PFSK-1 (cell line): Measurements from ENCODE around the gene VPS41.

ENCODE experiments used
- FOXP2 ChIP-seq: optimal IDR thresholded peaks from 2 replicates; pipeline ENCODE3; 2011; ENCODE audit warnings: borderline replicate concordance, control low read depth, inconsistent platforms; ENCODE audit not compliant: insufficient read depth; ENCODE audit errors: extremely low read length, extremely low read depth
- POLR2AphosphoS5 ChIP-seq: IDR thresholded peaks from 2 replicates; pipeline ENCODE4 v1.6.1; 2012; ENCODE audit warnings: low read depth, mild to moderate bottlenecking, control low read depth, low read length, moderate library complexity
- SIN3A ChIP-seq: IDR thresholded peaks from 2 replicates; pipeline ENCODE4 v1.6.1; 2012; ENCODE audit warnings: mild to moderate bottlenecking, low read length, moderate library complexity, borderline replicate concordance; ENCODE audit not compliant: insufficient read depth
- TAF1 ChIP-seq: IDR thresholded peaks from 2 replicates; pipeline ENCODE4 v1.6.1; 2012; ENCODE audit warnings: low read length, control low read depth, borderline replicate concordance; ENCODE audit not compliant: insufficient read depth
- TF ChIP-seq, protein P1 (sequence below), 2 experiments: IDR thresholded peaks; 2 replicates each; pipeline versions ENCODE4 v1.6.1 to v1.8.0; 2011 to 2012; ENCODE audit warnings: low read depth in 2 of 2, low read length in 2 of 2, control low read depth in 1 of 2, inconsistent platforms in 1 of 2, mild to moderate bottlenecking in 1 of 2, moderate library complexity in 1 of 2; ENCODE audit not compliant: insufficient read depth in 1 of 2

Gene VPS41

DNA sequence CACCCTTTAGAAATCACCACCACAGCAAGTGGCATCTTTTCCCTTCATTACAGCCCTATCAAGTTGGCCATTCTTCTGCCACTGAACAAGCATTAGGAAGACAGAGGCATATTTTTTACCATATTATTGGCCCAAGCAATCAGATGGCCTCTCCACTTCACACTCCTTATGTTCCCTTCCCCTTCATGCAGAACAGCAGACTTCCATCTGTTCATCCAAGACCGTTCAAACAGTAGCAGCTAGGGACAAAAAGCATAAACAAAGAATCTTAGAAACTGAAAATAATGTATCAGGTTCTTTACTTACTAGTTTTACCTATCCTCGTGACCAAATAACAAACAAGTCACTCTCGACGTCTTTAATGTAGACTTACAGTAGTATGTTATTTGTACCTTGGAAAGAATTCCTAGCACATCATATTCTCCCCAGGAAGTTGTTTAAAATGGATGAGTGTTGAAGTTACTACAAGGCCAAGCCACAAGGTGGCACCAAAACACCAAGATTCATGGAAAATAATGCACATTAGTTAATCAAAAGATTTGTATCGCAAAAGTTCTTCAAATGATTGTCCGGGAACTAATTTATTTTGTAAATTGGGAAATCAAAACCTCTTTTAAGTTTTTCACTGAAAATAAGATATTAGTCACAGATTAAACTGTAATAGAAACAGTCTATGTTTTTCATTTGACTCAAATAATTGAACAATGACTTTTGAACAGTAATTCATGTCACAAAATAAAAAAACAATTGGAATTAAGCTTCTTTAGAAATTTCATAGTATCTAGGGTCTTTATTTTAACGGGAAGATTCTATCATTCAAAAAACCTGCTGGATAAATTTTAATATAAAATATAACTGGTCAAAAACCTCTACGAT is 112.1 kb downstream of the VPS41 start:
- TF ChIP-seq TAF1 (no peak), POLR2AphosphoS5 (no peak), FOXP2 (no peak), SIN3A (no peak)
- TF ChIP-seq, protein P1, sequence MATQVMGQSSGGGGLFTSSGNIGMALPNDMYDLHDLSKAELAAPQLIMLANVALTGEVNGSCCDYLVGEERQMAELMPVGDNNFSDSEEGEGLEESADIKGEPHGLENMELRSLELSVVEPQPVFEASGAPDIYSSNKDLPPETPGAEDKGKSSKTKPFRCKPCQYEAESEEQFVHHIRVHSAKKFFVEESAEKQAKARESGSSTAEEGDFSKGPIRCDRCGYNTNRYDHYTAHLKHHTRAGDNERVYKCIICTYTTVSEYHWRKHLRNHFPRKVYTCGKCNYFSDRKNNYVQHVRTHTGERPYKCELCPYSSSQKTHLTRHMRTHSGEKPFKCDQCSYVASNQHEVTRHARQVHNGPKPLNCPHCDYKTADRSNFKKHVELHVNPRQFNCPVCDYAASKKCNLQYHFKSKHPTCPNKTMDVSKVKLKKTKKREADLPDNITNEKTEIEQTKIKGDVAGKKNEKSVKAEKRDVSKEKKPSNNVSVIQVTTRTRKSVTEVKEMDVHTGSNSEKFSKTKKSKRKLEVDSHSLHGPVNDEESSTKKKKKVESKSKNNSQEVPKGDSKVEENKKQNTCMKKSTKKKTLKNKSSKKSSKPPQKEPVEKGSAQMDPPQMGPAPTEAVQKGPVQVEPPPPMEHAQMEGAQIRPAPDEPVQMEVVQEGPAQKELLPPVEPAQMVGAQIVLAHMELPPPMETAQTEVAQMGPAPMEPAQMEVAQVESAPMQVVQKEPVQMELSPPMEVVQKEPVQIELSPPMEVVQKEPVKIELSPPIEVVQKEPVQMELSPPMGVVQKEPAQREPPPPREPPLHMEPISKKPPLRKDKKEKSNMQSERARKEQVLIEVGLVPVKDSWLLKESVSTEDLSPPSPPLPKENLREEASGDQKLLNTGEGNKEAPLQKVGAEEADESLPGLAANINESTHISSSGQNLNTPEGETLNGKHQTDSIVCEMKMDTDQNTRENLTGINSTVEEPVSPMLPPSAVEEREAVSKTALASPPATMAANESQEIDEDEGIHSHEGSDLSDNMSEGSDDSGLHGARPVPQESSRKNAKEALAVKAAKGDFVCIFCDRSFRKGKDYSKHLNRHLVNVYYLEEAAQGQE (IDR thresholded peaks at IDR 0.05; ENCODE audit: insufficient read depth in 1 of 2, low read depth in 2 of 2, low read length in 2 of 2): no peak

DNA sequence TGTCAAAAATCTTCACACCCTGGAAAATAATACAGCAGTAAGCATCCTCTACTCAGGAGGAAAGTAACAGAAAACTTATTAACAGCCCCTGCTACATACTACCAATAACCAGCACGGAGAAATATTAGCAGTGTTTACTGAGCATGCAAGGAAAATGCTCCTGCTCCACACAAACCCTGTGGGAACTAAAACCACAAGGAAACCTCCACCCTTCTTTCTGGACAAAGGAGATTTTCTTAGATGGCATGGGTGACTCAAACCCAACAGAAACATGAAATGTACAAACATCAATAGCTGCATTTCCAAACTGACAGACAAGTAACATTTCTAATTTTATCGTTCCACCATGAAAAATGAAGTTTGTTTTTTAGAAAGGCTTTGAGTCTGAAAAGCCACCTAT is 113.4 kb downstream of the VPS41 start:
- no peak for TF ChIP-seq POLR2AphosphoS5
- no peak for TF ChIP-seq FOXP2
- TF ChIP-seq, protein P1 (IDR thresholded peaks at IDR 0.05; ENCODE audit: insufficient read depth in 1 of 2, low read depth in 2 of 2, low read length in 2 of 2): no peak
- TF ChIP-seq SIN3A: no peak
- TF ChIP-seq TAF1: no peak

DNA sequence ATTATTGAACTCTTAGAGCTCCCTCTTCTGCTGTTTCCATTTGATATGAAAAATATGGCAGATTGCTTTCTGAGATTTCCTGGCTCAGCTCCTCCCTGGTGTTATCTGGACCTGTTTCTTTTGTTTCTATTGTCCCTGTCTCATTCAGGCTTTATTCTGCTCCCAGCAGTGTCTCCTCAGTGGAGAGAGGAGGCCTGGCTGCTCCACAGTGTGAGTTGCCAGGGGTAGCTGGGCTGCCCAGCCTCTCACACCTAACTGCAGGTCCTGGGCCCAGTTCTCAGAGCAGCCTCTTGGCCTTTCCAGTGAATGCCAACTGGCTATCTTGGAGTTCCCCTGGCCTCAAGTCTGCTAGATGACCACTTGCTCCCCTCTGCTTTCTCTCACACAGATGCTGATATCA is 127.0 kb downstream of the VPS41 start:
- no peak for TF ChIP-seq TAF1
- TF ChIP-seq, protein P1 (IDR thresholded peaks at IDR 0.05; ENCODE audit: insufficient read depth in 1 of 2, low read depth in 2 of 2, low read length in 2 of 2): no peak
- no peak for TF ChIP-seq SIN3A
- TF ChIP-seq POLR2AphosphoS5: no peak
- TF ChIP-seq FOXP2: no peak

DNA sequence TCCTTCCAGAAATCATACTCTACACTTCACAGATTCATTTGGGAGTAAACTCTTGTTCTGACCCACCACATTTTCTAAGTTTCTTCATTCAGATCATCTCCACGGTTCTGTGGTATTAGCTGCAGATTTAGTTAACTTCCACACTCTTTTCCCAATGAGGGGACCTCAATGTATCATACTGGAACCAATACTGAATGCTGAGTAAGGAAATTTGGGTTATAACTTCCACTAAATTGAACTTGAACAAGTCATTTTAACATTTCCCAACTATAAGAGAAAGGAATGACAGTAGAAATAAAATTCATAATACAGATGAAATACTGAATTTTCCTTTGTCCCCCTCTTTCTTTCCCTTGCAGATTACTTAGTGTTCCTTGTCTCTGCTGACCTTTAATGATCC is 131.4 kb downstream of the VPS41 start:
- no peak for TF ChIP-seq FOXP2

DNA sequence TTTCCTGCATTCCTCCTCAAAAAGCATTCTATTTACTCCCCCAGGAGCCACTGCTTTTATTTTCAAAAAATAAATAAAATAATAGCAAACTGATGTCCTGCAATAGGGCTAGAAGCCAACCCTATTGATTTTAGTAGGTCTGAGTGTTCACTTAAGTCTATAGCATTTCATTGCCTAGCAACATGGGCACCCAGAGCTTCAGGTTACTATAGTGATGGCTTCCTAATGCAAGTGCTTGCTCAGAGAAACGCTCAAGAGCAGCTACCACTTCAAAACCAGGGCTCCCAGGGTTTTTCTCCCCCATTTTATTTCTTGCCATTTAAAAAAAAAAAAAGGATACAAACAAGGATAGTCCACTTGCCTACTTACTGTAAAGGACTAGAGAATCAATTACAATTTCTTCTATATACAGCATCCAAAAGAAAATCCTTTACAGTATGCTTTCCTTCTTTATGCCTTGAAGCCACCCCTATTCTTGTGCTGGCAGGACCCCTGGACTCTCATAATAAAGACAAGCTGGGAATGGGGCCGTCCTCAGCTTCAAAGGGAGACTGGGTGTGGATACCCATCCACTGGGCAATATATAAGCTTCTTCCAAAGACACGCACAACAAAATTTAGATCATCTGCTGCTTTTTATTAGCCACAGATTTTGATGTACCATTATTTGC is 133.3 kb downstream of the VPS41 start:
- TF ChIP-seq POLR2AphosphoS5 (no peak), FOXP2 (no peak), SIN3A (no peak), TAF1 (no peak)
- TF ChIP-seq, protein P1 (IDR thresholded peaks at IDR 0.05; ENCODE audit: insufficient read depth in 1 of 2, low read depth in 2 of 2, low read length in 2 of 2): no peak
